Caco-2 (cell line): ENCODE measurements around the gene LRRC45. TPM values are rescaled to one million over a fixed set of nuclear protein-coding genes. Genes with fewer than 3 reads are reported as not detected.
A peak's percentile ranks its signal among the peaks of the same experiment; 100 is the strongest.

ENCODE experiments used
- BruUV-seq: library from RNA; stranded (reverse); fragments of 400-500 nt; replicated peaks from 2 replicates; lab custom pipeline; 2021; lab: Mats Ljungman, UMichigan
- CTCF ChIA-PET: fragments of 300-600 bp; sonication (Branson Sonifier 250); formaldehyde crosslinking; loops from one replicate; lab custom pipeline; 2022; ENCODE audit warnings: antibody characterized with exemption; lab: Charles Lee
- POLR2A ChIA-PET: fragments of 300-600 bp; sonication (Branson Sonifier 250); formaldehyde crosslinking; loops from one replicate; lab custom pipeline; 2022; ENCODE audit warnings: antibody characterized with exemption; lab: Charles Lee
- DNase-seq, 2 experiments: peaks; one replicate each; pipeline versions ENCODE4 v3.0.0 to v3.0.0-alpha.2; 2020 to 2022
- H3K27me3 ChIP-seq: replicated peaks from 2 replicates; pipeline ENCODE4 v1.6.0; 2011; ENCODE audit warnings: low read length; ENCODE audit not compliant: control insufficient read depth, insufficient read depth
- H3K36me3 ChIP-seq: 2 replicates; pipeline ENCODE4 v1.5.1; 2011; ENCODE audit warnings: low read length; ENCODE audit not compliant: control insufficient read depth, insufficient read depth
- H3K4me1 ChIP-seq: fragments of 250-450 bp; sonication (Bioruptor Pico); 2 replicates; pipeline ENCODE4 v1.5.1; 2020; ENCODE audit warnings: mild to moderate bottlenecking
- H3K4me3 ChIP-seq: 2 replicates; pipeline ENCODE4 v1.5.1; 2011; ENCODE audit warnings: low read depth, mild to moderate bottlenecking, control low read depth, low read length
- H3K9me3 ChIP-seq: fragments of 250-450 bp; sonication (Bioruptor Pico); 2 replicates; pipeline ENCODE4 v1.5.1; 2020; ENCODE audit warnings: mild to moderate bottlenecking, moderate library complexity
- H3K27ac Mint-ChIP-seq: one replicate; pipeline ENCODE4 v1.8.0; 2022; ENCODE audit warnings: mixed read lengths; ENCODE audit not compliant: unreplicated experiment
- H3K27me3 Mint-ChIP-seq: one replicate; pipeline ENCODE4 v1.8.0; 2022; ENCODE audit warnings: mixed read lengths; ENCODE audit not compliant: insufficient read depth, unreplicated experiment
- H3K36me3 Mint-ChIP-seq: one replicate; pipeline ENCODE4 v1.8.0; 2022; ENCODE audit warnings: mild to moderate bottlenecking, mixed read lengths; ENCODE audit not compliant: insufficient read depth, unreplicated experiment
- H3K4me1 Mint-ChIP-seq: one replicate; pipeline ENCODE4 v1.8.0; 2022; ENCODE audit warnings: low read depth, mixed read lengths; ENCODE audit not compliant: unreplicated experiment
- H3K4me3 Mint-ChIP-seq: one replicate; pipeline ENCODE4 v1.8.0; 2022; ENCODE audit warnings: mild to moderate bottlenecking, moderate library complexity, mixed read lengths; ENCODE audit not compliant: unreplicated experiment
- H3K9me3 Mint-ChIP-seq: one replicate; pipeline ENCODE4 v1.8.0; 2022; ENCODE audit warnings: mixed read lengths; ENCODE audit not compliant: unreplicated experiment
- intact Hi-C: fragments of 100-400 bp; cut with micrococcal nuclease; formaldehyde crosslinking; loops from one replicate; pipeline ENCODE4 v1.10.0; 2022; ENCODE audit not compliant: unreplicated experiment
- total RNA-seq: library from RNA; stranded (reverse); gene quantifications from 2 replicates; pipeline ENCODE4 v1.2.3, GENCODE V29; 2022
- TF ChIP-seq, protein P1 (sequence below), 2 experiments: fragments of 200-600 bp in 1 of 2; IDR thresholded peaks; 1 replicate in 1 of 2; 2 replicates in 1 of 2; pipeline versions ENCODE4 v1.5.1 to v1.8.0; 2011 to 2022; ENCODE audit warnings: antibody characterized with exemption in 1 of 2, control low read depth in 1 of 2, inconsistent platforms in 1 of 2, low read depth in 1 of 2, low read length in 1 of 2, mild to moderate bottlenecking in 1 of 2, moderate library complexity in 1 of 2; ENCODE audit not compliant: insufficient read depth in 1 of 2, severe bottlenecking in 1 of 2, unreplicated experiment in 1 of 2

The LRRC45 gene
- total RNA-seq, 1 experiment from 2014 or later, result 33.2 TPM

DNA sequence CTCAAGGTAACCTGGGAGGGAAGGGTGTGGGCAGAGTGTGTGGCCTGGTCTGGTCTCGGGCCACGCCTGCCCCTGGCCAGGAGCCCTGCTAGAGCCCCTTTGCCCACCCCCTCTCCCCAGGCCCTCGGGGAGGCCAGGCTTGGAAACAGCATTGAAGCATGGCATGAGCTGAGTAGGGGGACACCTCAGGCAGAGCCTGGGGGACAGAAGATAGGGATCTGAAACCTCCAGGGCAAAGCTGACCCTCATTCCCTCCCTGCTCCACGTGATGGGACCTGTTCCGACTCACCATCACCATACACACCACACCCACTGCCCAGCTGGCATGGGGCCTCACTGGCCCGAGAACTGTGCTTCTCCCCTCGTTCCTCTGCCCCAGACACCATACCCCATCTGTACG is 26.0 kb downstream of the LRRC45 start:
- no peaks in the 10 kb centered on the region for H3K4me1 Mint-ChIP-seq
- peak overlapping the region; percentile 37 for H3K4me3 Mint-ChIP-seq
- intact Hi-C loops, result no loop called here
- H3K27ac Mint-ChIP-seq, result no peak overlapping the region
- Histone ChIP-seq H3K9me3 (no peaks in the 10 kb centered on the region), H3K36me3 (peaks cover 1% of the 10 kb centered on the region; the same call in 1 of the 2 replicates), H3K27me3 (no peaks in the 10 kb centered on the region), H3K4me1 (peaks cover 8% of the 10 kb centered on the region), H3K4me3 (no peak overlapping the region)
- DNase-seq, result no peak
- ChIA-PET CTCF (no interaction called here), POLR2A (no interaction called here)
- no peaks in the 10 kb centered on the region for H3K9me3 Mint-ChIP-seq
- TF ChIP-seq, protein P1, sequence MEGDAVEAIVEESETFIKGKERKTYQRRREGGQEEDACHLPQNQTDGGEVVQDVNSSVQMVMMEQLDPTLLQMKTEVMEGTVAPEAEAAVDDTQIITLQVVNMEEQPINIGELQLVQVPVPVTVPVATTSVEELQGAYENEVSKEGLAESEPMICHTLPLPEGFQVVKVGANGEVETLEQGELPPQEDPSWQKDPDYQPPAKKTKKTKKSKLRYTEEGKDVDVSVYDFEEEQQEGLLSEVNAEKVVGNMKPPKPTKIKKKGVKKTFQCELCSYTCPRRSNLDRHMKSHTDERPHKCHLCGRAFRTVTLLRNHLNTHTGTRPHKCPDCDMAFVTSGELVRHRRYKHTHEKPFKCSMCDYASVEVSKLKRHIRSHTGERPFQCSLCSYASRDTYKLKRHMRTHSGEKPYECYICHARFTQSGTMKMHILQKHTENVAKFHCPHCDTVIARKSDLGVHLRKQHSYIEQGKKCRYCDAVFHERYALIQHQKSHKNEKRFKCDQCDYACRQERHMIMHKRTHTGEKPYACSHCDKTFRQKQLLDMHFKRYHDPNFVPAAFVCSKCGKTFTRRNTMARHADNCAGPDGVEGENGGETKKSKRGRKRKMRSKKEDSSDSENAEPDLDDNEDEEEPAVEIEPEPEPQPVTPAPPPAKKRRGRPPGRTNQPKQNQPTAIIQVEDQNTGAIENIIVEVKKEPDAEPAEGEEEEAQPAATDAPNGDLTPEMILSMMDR (IDR thresholded peaks at IDR 0.05; ENCODE audit: insufficient read depth in 1 of 2, low read depth in 1 of 2, low read length in 1 of 2, severe bottlenecking in 1 of 2, unreplicated experiment in 1 of 2), result no peak
- H3K36me3 Mint-ChIP-seq, result no peaks in the 10 kb centered on the region
- BruUV-seq, result no TSS peak
- no peaks in the 10 kb centered on the region for H3K27me3 Mint-ChIP-seq

DNA sequence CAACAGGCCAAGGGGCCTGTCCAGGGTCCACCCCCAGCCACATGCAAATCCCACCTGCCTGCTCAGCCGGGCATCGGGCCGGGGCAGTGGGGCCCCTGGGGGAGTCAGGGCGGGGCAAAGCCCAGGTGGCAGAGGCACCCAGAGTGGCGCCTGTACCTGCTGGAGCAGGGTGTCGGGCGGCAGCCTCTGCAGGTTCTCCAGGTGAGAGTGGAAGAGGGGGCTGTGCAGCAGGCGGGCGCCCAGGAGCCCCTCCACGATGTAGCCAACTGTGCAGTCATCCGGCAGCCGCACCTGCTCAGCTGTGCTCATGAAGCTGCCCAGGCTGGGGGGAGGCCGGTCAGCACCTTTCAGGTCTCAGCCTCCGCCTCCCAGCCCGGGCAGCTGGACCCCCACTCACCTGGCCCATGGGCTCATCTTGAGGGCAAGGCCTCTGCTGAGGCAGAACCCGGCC is 26.4 kb downstream of the LRRC45 start:
- Mint-ChIP-seq H3K9me3 (no peaks in the 10 kb centered on the region), H3K27ac (no peak overlapping the region), H3K27me3 (no peaks in the 10 kb centered on the region), H3K36me3 (peaks cover under 1% of the 10 kb centered on the region), H3K4me3 (peak overlapping the region; percentile 37), H3K4me1 (no peaks in the 10 kb centered on the region)
- peaks cover 8% of the 10 kb centered on the region for H3K4me1 ChIP-seq
- H3K27me3 ChIP-seq, result no peaks in the 10 kb centered on the region
- BruUV-seq, result no TSS peak
- H3K4me3 ChIP-seq, result no peak overlapping the region
- intact Hi-C loops, result no loop called here
- TF ChIP-seq, protein P1 (IDR thresholded peaks at IDR 0.05; ENCODE audit: insufficient read depth in 1 of 2, low read depth in 1 of 2, low read length in 1 of 2, severe bottlenecking in 1 of 2, unreplicated experiment in 1 of 2), result no peak
- POLR2A ChIA-PET, result no interaction called here
- no peak for DNase-seq
- CTCF ChIA-PET, result no interaction called here
- no peaks in the 10 kb centered on the region for H3K9me3 ChIP-seq
- peaks cover 1% of the 10 kb centered on the region; the same call in 1 of the 2 replicates for H3K36me3 ChIP-seq

DNA sequence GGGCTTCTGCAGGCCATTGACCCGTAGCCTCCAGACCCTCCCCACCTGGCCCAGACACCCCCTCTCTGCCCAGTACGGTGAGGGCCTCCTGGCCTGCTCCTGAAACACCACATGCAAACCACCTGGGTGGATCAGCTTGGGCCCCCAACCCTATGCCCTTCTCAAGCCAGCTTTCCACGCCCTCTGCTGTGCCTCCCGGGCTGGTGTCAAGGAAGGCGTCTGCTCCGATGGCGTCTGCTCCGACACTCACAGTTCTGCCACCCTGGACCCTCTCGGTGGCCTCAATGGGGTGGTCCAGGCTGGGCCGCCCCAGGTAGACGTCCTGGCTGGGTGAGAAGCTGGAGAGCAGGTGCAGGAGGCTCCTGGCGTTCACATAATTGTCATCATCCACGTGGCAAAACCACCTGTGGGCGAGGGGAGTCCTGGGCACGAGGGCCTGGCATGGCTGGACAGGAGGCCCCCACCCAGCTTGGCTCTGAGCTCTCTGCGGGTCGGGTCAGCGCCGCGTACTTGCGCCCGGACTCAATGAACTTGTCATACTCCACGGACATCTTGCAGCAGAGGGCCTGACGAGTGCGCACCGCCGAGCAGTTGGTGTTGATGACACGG is 27.2 kb downstream of the LRRC45 start:
- peaks cover 7% of the 10 kb centered on the region for H3K36me3 Mint-ChIP-seq
- peak overlapping the region; percentile 94 for H3K4me3 ChIP-seq
- TF ChIP-seq, protein P1 (IDR thresholded peaks at IDR 0.05; ENCODE audit: insufficient read depth in 1 of 2, low read depth in 1 of 2, low read length in 1 of 2, severe bottlenecking in 1 of 2, unreplicated experiment in 1 of 2), result no peak
- intact Hi-C loops, result no loop called here
- no peaks in the 10 kb centered on the region for H3K9me3 Mint-ChIP-seq
- DNase-seq, result no peak
- H3K4me3 Mint-ChIP-seq, result peak overlapping the region; percentile 71
- H3K27me3 Mint-ChIP-seq, result no peaks in the 10 kb centered on the region
- H3K36me3 ChIP-seq, result peaks cover 1% of the 10 kb centered on the region; the same call in 1 of the 2 replicates
- H3K4me1 Mint-ChIP-seq, result no peaks in the 10 kb centered on the region
- BruUV-seq, result TSS peak; percentile 30
- POLR2A ChIA-PET, result interaction anchor here (1.7 kb wide), 1 partner anchor 13 kb away, joined by 16 read pairs; the partner anchor contains the start of gene DCXR
- H3K4me1 ChIP-seq, result peaks cover 8% of the 10 kb centered on the region
- H3K9me3 ChIP-seq, result no peaks in the 10 kb centered on the region
- no peaks in the 10 kb centered on the region for H3K27me3 ChIP-seq
- H3K27ac Mint-ChIP-seq, result peak overlapping the region; percentile 46
- CTCF ChIA-PET, result interaction anchor here (1.1 kb wide), 1 partner anchor 20 kb away, joined by 4 read pairs; no protein-coding TSS in a partner anchor
